Measurements from ENCODE around the gene IL4I1. TPM values are rescaled to one million over a fixed set of nuclear protein-coding genes. Genes with fewer than 3 reads are reported as not detected.

The IL4I1 gene
- total RNA-seq, 1 experiment from 2014 or later: not detected

DNA sequence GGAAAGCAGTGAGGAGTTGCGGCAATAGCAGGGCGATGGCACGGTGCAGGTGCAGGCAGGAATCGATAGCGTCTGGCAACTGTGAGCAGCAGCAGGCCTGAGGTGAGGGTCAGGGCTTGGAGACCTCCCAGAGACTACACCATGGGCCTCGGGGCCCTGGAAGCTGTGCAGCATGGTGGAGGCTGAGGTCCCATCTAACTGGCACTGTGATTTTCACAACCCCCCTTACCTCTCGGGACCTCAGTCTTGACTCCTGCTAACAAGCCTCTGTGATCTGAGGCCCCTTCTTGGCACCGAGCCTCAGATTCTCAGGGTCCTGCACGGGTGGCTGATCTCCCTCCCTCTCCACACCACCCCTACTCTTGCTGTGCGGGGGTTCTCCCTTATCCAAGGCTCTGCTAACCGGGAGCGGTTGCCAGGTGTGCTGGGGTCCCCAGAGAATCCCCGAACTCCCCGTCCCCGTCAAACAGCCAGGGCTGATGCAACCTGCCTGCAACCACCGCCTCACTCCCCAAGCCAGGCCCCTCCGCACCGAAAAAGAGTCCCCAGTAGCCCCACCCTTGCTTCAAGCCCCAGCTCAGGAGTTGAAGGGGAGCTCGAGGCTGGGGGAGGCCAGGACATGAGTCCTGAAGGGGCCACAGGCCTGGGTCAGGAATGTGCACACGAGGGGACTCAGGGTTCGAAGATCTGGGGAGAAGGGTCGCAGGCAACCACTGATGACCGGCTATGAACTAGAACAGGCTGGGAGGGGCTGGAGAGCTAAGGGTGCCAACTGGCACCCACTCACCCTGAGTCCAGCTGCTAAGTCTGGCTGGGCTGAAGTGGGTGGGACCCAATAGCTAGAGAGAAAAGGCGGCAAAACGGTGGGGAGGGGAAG is 27.6 kb upstream of the IL4I1 start:
- Mint-ChIP-seq H3K27me3 (ENCODE audit: insufficient read depth, unreplicated experiment) (no peaks in the 10 kb centered on the region), H3K4me1 (ENCODE audit: insufficient read depth, unreplicated experiment) (peaks cover 15% of the 10 kb centered on the region), H3K36me3 (ENCODE audit: insufficient read depth, unreplicated experiment) (peaks cover 56% of the 10 kb centered on the region), H3K4me3 (ENCODE audit: unreplicated experiment) (no peak overlapping the region), H3K27ac (ENCODE audit: low read depth, unreplicated experiment) (no peak overlapping the region), H3K9me3 (ENCODE audit: unreplicated experiment) (no peaks in the 10 kb centered on the region)
- no peak for DNase-seq (ENCODE audit: unreplicated experiment)
- TF ChIP-seq, protein P1, sequence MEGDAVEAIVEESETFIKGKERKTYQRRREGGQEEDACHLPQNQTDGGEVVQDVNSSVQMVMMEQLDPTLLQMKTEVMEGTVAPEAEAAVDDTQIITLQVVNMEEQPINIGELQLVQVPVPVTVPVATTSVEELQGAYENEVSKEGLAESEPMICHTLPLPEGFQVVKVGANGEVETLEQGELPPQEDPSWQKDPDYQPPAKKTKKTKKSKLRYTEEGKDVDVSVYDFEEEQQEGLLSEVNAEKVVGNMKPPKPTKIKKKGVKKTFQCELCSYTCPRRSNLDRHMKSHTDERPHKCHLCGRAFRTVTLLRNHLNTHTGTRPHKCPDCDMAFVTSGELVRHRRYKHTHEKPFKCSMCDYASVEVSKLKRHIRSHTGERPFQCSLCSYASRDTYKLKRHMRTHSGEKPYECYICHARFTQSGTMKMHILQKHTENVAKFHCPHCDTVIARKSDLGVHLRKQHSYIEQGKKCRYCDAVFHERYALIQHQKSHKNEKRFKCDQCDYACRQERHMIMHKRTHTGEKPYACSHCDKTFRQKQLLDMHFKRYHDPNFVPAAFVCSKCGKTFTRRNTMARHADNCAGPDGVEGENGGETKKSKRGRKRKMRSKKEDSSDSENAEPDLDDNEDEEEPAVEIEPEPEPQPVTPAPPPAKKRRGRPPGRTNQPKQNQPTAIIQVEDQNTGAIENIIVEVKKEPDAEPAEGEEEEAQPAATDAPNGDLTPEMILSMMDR (IDR thresholded peaks at IDR 0.05; ENCODE audit: unreplicated experiment): no peak
- BruUV-seq (replicated peaks): no TSS peak
- ChIA-PET CTCF (interaction anchor here (0.6 to 0.7 kb wide), 2 partner anchors 11 to 634 kb away, joined by 3 read pairs; no protein-coding TSS in a partner anchor), POLR2A (interaction anchor here (0.6 to 0.9 kb wide), 2 partner anchors 38 to 46 kb away, joined by 4 read pairs; partner anchors contain the start of gene TBC1D17)
- intact Hi-C loops (cut with micrococcal nuclease): no loop called here

- H3K27me3 Mint-ChIP-seq (ENCODE audit: insufficient read depth, unreplicated experiment): no peaks in the 10 kb centered on the region
- peaks cover 51% of the 10 kb centered on the region for H3K36me3 Mint-ChIP-seq (ENCODE audit: insufficient read depth, unreplicated experiment)
- intact Hi-C loops (cut with micrococcal nuclease): no loop called here
- H3K27ac Mint-ChIP-seq (ENCODE audit: low read depth, unreplicated experiment): no peak overlapping the region
- H3K4me3 Mint-ChIP-seq (ENCODE audit: unreplicated experiment): no peak overlapping the region
- H3K9me3 Mint-ChIP-seq (ENCODE audit: unreplicated experiment): no peaks in the 10 kb centered on the region
- ChIA-PET CTCF (no interaction called here), POLR2A (no interaction called here)
- DNase-seq (ENCODE audit: unreplicated experiment): no peak
- no TSS peak for BruUV-seq (replicated peaks)
- peaks cover 15% of the 10 kb centered on the region for H3K4me1 Mint-ChIP-seq (ENCODE audit: insufficient read depth, unreplicated experiment)
- TF ChIP-seq, protein P1 (IDR thresholded peaks at IDR 0.05; ENCODE audit: unreplicated experiment): no peak
Measured at GRCh38 chr19:49923055-49924003, 26.6 kb upstream of the IL4I1 start.

DNA sequence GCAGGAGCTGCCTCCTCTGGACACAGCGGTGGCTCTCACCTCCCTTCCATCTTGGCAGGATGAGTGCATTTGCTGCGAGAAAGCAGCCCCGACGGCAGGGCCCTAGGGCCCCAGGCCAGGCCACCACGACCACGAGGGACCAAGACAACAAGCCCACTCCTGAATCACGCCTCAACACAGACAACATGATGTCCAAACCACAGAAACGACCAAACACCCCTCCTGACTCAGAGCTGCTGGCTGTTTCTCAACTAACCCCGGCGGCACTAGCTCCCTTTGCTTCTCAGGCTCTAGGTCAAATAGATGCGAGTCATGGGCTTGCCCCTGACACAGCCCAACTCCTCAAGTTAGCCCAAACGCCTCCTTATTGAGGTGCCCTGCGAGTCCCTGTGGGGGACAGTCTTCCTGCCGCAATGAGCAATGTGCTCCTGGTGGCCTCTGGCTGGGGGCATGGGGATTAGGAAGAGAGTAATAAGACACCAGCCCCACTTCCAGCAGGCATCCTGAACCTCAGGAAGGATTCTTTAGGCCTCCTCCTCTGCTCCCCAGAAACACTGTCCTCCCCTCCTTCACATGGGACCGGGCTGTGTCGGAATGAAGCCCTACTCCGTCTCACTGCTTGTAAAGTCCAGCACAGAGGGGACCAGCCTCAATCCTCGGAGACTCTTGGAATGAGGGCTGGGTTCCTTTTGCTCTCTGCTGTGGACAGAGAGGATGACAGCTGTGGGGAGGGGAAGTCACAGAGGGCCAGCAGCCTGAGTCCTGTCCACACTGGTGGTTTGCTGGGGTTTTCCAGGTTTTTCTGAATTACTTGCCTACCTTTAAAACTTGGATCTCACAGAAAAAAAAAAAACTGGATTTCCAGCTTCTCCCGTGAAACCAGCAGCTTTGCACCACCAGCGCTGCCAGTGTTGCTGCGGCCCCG is 25.4 kb upstream of the IL4I1 start:
- peak; percentile 36 for DNase-seq (ENCODE audit: unreplicated experiment)
- H3K36me3 Mint-ChIP-seq (ENCODE audit: insufficient read depth, unreplicated experiment): peaks cover 45% of the 10 kb centered on the region
- H3K27ac Mint-ChIP-seq (ENCODE audit: low read depth, unreplicated experiment): no peak overlapping the region
- peaks cover 8% of the 10 kb centered on the region for H3K4me1 Mint-ChIP-seq (ENCODE audit: insufficient read depth, unreplicated experiment)
- ChIA-PET POLR2A (no interaction called here), CTCF (interaction anchor here (0.6 kb wide), 1 partner anchor 356 kb away, joined by 4 read pairs; no protein-coding TSS in a partner anchor)
- H3K9me3 Mint-ChIP-seq (ENCODE audit: unreplicated experiment): no peaks in the 10 kb centered on the region
- no peak overlapping the region for H3K4me3 Mint-ChIP-seq (ENCODE audit: unreplicated experiment)
- no TSS peak for BruUV-seq (replicated peaks)
- no peaks in the 10 kb centered on the region for H3K27me3 Mint-ChIP-seq (ENCODE audit: insufficient read depth, unreplicated experiment)
- intact Hi-C loops (cut with micrococcal nuclease): no loop called here
- TF ChIP-seq, protein P1 (IDR thresholded peaks at IDR 0.05; ENCODE audit: unreplicated experiment): no peak

Data from MCF 10A (cell line).